Anterior cingulate cortex (tissue), 58 donors: ENCODE data around the gene STARD7.
"Not testable (repeated sequence)": the region's sequence is repeated elsewhere in the genome, so short reads cannot be mapped to it uniquely, and the experiment has no call there.

ENCODE experiments used
- DNase-seq, 58 donors: peaks; one replicate each; lab custom pipeline; 2025; lab: John Stamatoyannopoulos, UW

Gene STARD7

GRCh38 chr2:96169868-96170507 is 38.6 kb downstream of the STARD7 start:
- no peak for DNase-seq

- no peak for DNase-seq
Measured at GRCh38 chr2:96167407-96168013, 41.1 kb downstream of the STARD7 start.

- DNase-seq, result peak in 37 of 58 donors; percentile 6 to 89 (median 58)
Measured at GRCh38 chr2:96164459-96165184, 44.0 kb downstream of the STARD7 start.

DNA sequence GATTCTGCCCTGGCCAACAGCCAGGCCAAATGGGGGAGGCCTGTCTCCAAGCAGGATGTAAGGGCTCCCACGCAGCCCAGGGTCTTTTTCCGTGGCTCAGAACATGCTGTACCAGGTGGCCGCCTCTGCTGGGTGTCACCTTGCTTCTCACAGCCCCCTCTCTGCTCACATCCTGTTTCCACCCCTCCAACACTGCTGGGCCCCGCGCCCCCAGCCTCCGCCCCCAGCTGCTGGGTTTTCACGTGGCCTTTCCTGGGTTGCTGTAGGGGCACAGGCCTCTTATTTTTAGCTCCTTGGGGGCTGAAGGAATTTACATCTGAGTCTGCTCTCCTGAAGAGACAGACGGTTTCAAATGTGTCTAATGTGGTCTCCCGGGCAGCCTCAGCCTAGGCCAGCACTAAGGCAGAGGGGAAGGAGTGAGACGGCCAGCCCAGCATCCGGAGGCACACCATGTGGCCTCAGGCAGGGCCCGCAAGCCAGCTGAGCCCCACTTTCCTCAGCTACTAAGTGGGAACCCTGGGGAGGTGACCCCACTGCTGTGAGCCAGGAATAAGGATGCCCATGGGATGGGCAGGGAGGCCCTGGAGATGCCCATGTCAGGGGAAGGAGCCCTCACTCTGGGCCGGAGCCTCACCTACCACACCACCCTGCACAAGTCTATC is 44.7 kb downstream of the STARD7 start:
- DNase-seq, result no peak

DNA sequence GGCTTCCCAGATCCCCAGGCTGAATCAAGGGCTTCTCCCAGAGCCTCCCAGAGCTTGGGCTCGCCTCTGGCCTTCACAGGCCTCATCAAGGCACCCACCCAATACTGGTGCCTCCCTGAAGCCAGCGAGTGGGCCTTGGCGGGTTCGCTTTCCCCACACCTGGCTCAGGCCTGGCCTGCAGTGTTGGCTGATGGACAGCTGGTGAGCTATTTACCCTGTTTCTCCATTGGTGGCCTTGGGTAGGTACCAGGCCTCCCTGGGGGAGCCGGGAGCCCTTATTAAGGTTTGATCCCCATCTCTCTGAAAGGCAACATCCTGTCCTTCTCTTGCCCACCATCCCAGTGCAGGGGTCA is 45.2 kb downstream of the STARD7 start:
- DNase-seq, result no peak

- no peak for DNase-seq
Measured at GRCh38 chr2:96161898-96162297, 46.7 kb downstream of the STARD7 start.

GRCh38 chr2:96160366-96160765 is 48.3 kb downstream of the STARD7 start:
- not testable (repeated sequence) for DNase-seq

DNA sequence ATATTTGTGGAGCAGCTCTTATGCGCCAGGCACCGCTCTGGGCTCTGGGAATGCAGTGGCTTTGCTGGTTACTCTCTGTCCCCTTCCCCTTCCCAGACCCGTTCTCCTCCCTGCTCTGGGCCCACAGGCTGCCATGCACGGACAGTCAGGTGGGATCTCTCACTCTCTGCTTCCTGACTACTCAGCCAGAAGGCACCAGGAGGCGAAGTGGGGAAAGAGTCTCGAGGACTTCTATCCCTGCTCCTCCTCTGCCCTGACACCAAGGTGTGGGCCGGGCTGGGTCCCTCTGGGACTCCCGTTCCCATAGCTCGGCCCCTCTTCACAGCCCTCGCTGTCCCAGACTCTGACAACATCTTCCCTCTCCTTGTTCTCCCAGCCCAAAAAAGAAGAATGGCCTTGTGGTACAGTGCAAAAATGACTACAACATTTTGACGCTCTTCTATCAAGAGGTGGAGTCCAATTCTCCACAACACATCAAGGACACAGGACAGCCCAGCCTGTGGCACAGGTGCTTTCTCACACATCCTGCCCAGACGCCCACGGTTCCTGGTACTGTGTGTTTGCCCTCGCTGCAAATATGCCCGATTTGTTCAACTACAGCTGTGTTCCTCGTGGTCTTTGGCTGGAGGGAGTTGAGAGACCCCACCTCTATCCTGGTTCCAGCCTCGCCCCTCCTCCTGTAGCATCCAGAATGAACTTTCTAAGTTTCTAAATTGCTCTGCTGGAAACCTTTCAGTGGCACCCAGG is 49.4 kb downstream of the STARD7 start:
- no peak for DNase-seq

DNA sequence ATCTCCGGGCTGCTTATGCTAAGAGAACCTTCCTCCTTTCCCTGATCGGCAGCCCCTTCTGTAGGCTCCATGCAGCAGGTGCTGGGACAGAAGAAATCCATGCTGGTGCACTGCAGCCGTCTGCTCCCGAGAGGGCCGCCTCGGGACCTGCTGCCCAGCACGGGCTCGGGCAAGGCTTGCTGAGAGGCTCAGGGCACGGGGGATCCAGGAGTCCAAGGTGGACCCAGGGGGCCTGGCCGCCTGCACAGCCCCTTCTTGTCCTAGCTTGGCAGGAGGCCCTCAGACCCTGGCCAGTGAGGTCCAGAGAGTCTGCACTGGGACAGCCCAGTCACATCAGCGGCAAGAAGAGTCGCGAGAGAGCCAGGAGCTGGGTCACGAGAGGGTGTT is 50.1 kb downstream of the STARD7 start:
- no peak for DNase-seq

DNA sequence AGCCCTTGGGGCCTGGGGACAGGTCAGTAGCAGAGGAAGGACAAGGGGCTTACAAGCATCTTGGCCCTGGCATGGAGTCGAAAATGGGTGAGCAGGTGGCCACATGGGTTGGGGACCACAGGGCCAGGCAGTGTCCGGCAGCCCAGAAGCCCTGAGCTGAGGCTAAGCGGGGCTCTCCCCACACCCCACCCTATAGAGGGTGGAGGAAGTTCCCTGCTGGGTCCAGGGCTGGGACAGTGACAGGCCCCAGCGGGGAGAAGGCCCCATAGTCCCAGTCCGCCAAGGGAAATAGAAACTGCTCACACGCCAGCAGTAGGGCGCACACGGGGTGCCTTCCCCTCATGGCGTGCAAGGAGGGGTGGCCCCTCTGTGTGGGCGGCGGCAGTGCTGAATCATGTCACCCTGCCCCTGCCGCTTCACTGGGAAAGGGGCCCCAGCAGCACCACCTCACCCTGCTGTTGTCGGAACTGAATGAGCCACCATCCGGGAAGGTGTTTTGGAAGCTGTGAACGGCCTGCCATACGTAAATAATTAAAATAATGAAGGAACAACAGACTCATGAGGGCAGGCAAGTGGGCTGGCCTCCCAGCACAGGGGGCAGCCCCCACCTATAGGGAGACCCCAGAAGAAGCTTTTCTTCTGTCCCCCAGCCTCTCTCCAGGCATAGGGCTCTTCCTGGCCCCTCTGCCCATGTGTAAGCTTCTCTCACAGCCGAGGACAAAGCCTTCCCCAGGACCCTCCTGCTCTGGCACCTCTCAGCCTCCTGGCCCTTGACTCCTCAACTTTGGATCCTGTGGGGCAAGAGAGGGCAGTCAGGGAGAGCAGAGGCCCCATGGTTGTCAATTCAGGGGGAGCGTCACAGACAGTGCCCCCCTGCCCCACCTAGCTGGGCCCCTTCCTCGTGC is 50.7 kb downstream of the STARD7 start:
- no peak for DNase-seq

DNA sequence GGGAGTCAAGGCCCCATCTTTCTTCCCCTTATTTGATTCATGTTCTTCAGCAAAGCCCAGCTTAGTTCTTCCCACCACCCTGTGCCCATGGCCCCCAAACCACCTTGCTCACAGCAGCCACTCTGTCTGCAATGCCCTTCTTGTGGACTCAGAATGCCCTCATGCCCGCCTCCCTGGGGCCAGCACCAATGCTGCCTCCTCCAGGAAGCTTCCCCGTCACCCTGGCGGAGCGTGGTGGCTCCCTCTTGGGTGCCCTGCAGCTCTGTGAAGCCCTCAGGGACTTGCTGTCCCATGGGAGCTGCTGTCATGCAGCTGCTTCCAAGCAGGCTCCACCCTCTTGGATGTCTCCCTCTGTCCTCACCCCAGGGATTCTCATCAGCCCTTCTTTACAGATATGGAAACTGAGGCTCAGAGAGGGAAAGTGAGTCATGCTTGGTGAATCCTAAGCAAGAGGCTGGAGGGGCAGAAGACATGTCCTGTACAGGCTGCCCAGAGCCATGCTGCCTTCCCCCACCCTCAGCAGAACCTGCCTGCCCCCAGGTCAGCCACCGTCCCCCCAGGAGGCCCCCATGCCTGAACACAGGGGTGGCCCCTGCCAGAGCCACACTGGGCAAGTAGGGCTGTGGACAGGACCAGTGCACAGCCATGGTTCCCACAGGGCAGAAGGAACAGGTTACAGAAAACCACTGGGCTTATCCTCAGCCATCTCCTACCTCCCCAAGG is 51.5 kb downstream of the STARD7 start:
- DNase-seq, result no peak

DNA sequence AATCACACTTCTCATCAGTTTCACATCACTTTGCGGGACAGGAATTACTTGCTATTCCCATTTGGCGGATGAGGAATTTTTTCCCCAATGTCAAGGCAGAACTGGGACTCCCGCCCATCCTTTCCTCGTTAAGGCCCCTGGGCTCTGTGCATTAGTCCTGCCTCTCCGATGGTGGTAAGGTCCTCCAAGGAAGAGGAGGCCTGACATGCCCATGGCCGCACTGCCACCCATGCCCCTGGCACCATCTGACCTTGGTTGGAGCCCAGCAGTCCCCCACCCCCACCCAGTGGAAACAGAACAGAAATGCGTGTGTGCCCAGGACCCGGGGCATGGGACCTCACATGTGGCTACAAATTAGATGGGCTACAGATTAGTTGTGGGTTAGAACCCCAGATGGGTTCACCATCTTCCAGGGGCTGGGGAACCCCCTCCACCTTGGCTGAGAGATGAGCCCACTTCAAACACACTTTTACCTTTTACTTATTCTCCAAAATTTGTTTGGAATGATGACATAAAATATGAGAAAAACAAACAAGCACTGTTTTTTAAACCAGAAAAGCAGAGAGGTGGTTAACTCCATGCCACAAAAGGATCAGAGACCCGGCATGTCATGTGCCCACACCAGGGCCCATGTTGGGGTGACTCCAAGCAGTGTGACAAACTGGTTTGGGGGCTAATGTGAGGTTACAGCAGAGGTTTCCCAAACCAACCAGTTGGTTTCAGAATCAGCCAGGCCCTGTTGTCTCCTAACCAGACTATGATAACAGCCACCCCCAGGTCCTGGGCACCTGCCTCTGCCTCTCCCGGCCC is 52.4 kb downstream of the STARD7 start:
- no peak for DNase-seq

DNA sequence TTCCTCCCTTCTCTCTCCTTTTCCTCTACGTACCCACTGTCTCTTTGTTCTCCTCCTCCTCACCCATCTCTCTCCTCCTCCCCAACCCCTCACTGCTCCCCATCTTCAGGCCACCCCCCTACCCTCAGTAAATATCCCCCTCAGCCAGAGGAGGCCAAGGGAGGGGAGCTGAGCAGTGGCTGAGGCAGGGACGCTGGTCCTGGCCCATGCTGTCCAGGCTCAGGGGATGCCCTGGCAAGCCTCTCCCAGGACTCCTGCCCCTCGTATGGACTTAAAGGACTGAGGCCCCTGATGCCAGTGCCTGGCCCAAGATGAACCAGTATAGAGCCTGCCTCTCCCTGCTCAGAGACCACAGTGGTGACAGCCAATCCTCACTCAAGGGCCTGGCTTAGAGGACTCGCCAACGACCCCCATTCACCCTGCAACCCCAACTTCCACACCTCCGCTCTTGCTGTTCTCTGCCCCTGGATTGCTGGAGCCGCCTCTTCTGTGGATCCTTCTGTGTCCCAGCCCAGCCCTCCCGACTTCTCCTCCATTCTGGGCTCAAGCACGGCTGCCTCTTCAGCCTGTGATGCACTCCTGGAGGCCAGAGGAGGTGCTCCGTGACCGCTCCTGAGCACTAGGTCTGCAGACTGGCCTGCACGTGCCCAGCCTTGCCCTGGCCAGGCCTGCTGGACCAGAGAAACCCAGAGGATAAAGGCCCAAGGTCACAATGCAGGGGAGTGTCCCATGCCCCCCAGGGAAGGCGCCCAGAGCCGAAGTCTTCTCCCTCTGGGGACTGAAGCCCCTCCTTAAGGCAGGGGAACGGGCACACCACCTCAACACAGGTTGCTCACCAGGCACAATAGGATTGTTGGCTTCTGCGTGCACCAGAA is 53.9 kb downstream of the STARD7 start:
- DNase-seq, result no peak

DNA sequence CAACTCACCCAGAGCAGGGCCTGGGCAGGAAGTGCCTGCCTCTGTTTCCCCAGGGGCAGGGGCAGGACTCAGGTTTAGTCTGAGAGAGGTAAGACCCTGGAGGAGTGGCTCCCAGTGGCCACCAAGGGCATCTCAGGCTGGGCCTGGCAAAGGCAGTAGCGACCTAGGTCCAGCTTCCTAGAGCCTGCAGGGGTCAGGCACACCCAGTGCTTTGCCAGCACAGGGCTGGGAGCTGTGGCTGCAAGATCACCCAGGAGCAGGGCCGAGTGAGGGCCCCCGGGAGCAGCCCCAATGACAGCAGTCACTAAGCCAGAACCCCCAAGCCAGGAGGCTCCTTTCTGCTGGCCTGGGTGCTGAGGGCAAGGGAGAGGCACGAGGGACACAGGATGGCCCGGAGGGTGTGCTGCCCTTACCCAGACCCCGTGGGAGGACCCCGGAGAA is 54.6 kb downstream of the STARD7 start:
- DNase-seq, result no peak

- DNase-seq, result no peak
Measured at GRCh38 chr2:96153291-96153713, 55.3 kb downstream of the STARD7 start.

GRCh38 chr2:96152304-96153161 is 56.1 kb downstream of the STARD7 start:
- DNase-seq, result no peak
